Measurements from ENCODE around the gene MICAL3.

- TF ChIP-seq USF2 (IDR thresholded peaks at IDR 0.05; ENCODE audit: low read length) (no peak), EP300 (IDR thresholded peaks at IDR 0.05; ENCODE audit: borderline replicate concordance in 1 of 2, low read depth in 2 of 2, low read length in 2 of 2) (no peak), ZNF274 (IDR thresholded peaks at IDR 0.05; ENCODE audit: borderline replicate concordance, extremely low read depth, low read length) (no peak), SUZ12 (IDR thresholded peaks at IDR 0.05; ENCODE audit: low read length) (no peak), POLR2A (IDR thresholded peaks at IDR 0.05; ENCODE audit: control extremely low read depth in 1 of 2, low read depth in 2 of 2, low read length in 2 of 2) (no peak), CTCF (IDR thresholded peaks at IDR 0.05; ENCODE audit: control extremely low read depth in 1 of 3, insufficient read depth in 1 of 3, low read depth in 1 of 3, low read length in 3 of 3) (no peak), SP1 (IDR thresholded peaks at IDR 0.05; ENCODE audit: low read depth, low read length) (no peak), CBX5 (IDR thresholded peaks at IDR 0.05; ENCODE audit: low read depth, low read length) (no peak), ATF3 (IDR thresholded peaks at IDR 0.05; ENCODE audit: insufficient read depth, low read depth, low read length) (no peak), GABPA (IDR thresholded peaks at IDR 0.05; ENCODE audit: borderline replicate concordance, insufficient read depth, low read length) (no peak), BRCA1 (IDR thresholded peaks at IDR 0.05; ENCODE audit: low read depth, low read length) (no peak), SP2 (IDR thresholded peaks at IDR 0.05; ENCODE audit: low read length) (no peak), TAF1 (IDR thresholded peaks at IDR 0.05; ENCODE audit: low read depth, low read length) (no peak)
Measured at GRCh38 chr22:18048441-18048898, 24.1 kb upstream of the MICAL3 start.
